SU-DHL-6 (cell line): ENCODE measurements around the gene GSC2.

Source experiments
- H2AFZ ChIP-seq: fragments of 200-600 bp; sonication (generic); 2 replicates; pipeline ENCODE4 v1.6.1; 2014; ENCODE audit warnings: low read depth, mild to moderate bottlenecking, moderate library complexity, mixed read lengths, antibody characterized with exemption, low read length; ENCODE audit not compliant: severe bottlenecking
- H3F3A ChIP-seq: fragments of 200-600 bp; shearing (Covaris generic); 2 replicates; pipeline ENCODE4 v1.6.0; 2016; ENCODE audit warnings: antibody characterized with exemption, mild to moderate bottlenecking; ENCODE audit not compliant: insufficient read depth
- H3K27ac ChIP-seq: fragments of 200-600 bp; sonication (generic); 2 replicates; pipeline ENCODE4 v1.5.1; 2016; ENCODE audit warnings: low read depth, mild to moderate bottlenecking, low read length, moderate library complexity, mixed read lengths
- H3K27me3 ChIP-seq: fragments of 200-600 bp; sonication (generic), shearing (Covaris generic); 2 replicates; pipeline ENCODE4 v1.6.0; 2014; ENCODE audit warnings: mild to moderate bottlenecking, low read length
- H3K36me3 ChIP-seq: fragments of 200-600 bp; sonication (generic); 2 replicates; pipeline ENCODE4 v1.6.1; 2014; ENCODE audit warnings: mild to moderate bottlenecking, low read length, mixed read lengths
- H3K4me2 ChIP-seq: fragments of 300-600, 200-600 bp; shearing (Covaris generic), sonication (generic); 2 replicates; pipeline ENCODE4 v1.6.0; 2014; ENCODE audit warnings: low read length, low read depth, mild to moderate bottlenecking; ENCODE audit not compliant: poor library complexity, severe bottlenecking
- H3K4me3 ChIP-seq: fragments of 200-600 bp; sonication (generic); 2 replicates; pipeline ENCODE4 v1.5.1; 2014; ENCODE audit warnings: antibody characterized with exemption, low read length, mild to moderate bottlenecking, mixed read lengths; ENCODE audit not compliant: insufficient read depth, poor library complexity, severe bottlenecking
- H3K79me2 ChIP-seq: fragments of 200-600 bp; sonication (generic); 2 replicates; pipeline ENCODE4 v1.6.1; 2014; ENCODE audit warnings: mild to moderate bottlenecking, low read length, moderate library complexity; ENCODE audit not compliant: insufficient read depth
- H3K9ac ChIP-seq: fragments of 200-600 bp; sonication (generic); 2 replicates; pipeline ENCODE4 v1.7.0; 2014; ENCODE audit warnings: mild to moderate bottlenecking, low read length
- H3K9me2 ChIP-seq: fragments of 200-600 bp; sonication (generic); replicated peaks from 2 replicates; pipeline ENCODE4 v1.6.1; 2014; ENCODE audit warnings: low read length; ENCODE audit not compliant: insufficient read depth
- H3K9me3 ChIP-seq: fragments of 200-600 bp; sonication (generic); 2 replicates; pipeline ENCODE4 v1.6.1; 2014; ENCODE audit warnings: low read length, mixed read lengths; ENCODE audit not compliant: insufficient read depth
- H4K20me1 ChIP-seq: fragments of 200-600 bp; sonication (generic); 2 replicates; pipeline ENCODE4 v1.6.1; 2014; ENCODE audit warnings: low read depth, mild to moderate bottlenecking, antibody characterized with exemption, low read length, moderate library complexity, mixed read lengths
- CTCF ChIP-seq: fragments of 200-600 bp; sonication (generic); IDR thresholded peaks from one replicate; pipeline ENCODE4 v1.5.1; 2017; ENCODE audit warnings: antibody characterized with exemption, mild to moderate bottlenecking, low read length, moderate library complexity; ENCODE audit not compliant: insufficient read depth, poor library complexity, severe bottlenecking
- EZH2phosphoT487 ChIP-seq: fragments of 200-600 bp; sonication (generic), shearing (Covaris generic); conservative IDR thresholded peaks from 2 replicates; pipeline ENCODE4 v1.6.1; 2018; ENCODE audit warnings: mild to moderate bottlenecking, antibody characterized with exemption, low read length, moderate library complexity, mixed read lengths

The GSC2 gene

GRCh38 chr22:19134176-19134831 lies 15.8 kb downstream of the GSC2 start:
- H3K36me3 ChIP-seq, result no peaks in the 10 kb centered on the region
- H3K9ac ChIP-seq, result no peak overlapping the region
- no peaks in the 10 kb centered on the region for H3F3A ChIP-seq
- H3K9me2 ChIP-seq, result no peaks in the 10 kb centered on the region
- no peak overlapping the region for H3K4me3 ChIP-seq
- no peaks in the 10 kb centered on the region for H3K79me2 ChIP-seq
- H3K27ac ChIP-seq, result no peak overlapping the region
- no peaks in the 10 kb centered on the region for H3K27me3 ChIP-seq
- no peak overlapping the region for H2AFZ ChIP-seq
- TF ChIP-seq CTCF (no peak), EZH2phosphoT487 (no peak)
- H3K9me3 ChIP-seq, result no peaks in the 10 kb centered on the region
- no peaks in the 10 kb centered on the region for H4K20me1 ChIP-seq
- no peak overlapping the region for H3K4me2 ChIP-seq

GRCh38 chr22:19133561-19133960 lies 16.5 kb downstream of the GSC2 start:
- Histone ChIP-seq H3K9me2 (no peaks in the 10 kb centered on the region), H3K79me2 (no peaks in the 10 kb centered on the region), H3K9ac (no peak overlapping the region), H3K27ac (no peak overlapping the region), H3K4me3 (no peak overlapping the region), H4K20me1 (no peaks in the 10 kb centered on the region), H3F3A (no peaks in the 10 kb centered on the region), H3K4me2 (no peak overlapping the region), H3K27me3 (no peaks in the 10 kb centered on the region), H3K9me3 (no peaks in the 10 kb centered on the region), H3K36me3 (no peaks in the 10 kb centered on the region), H2AFZ (no peak overlapping the region)
- no peak for TF ChIP-seq CTCF
- TF ChIP-seq EZH2phosphoT487, result no peak

- Histone ChIP-seq H3K9ac (no peak overlapping the region), H3K9me3 (no peaks in the 10 kb centered on the region), H3K27ac (no peak overlapping the region), H3K4me3 (no peak overlapping the region), H3K36me3 (no peaks in the 10 kb centered on the region), H3K4me2 (no peak overlapping the region), H3F3A (no peaks in the 10 kb centered on the region), H3K79me2 (no peaks in the 10 kb centered on the region), H2AFZ (no peak overlapping the region), H3K27me3 (no peaks in the 10 kb centered on the region), H4K20me1 (no peaks in the 10 kb centered on the region), H3K9me2 (no peaks in the 10 kb centered on the region)
- no peak for TF ChIP-seq EZH2phosphoT487
- TF ChIP-seq CTCF, result no peak
These were observed 17.2 kb downstream of the GSC2 start for GRCh38 chr22:19132693-19133400.
